HepG2 (cell line): ENCODE measurements around the gene AGBL3. TPM values are rescaled to one million over a fixed set of nuclear protein-coding genes. Genes with fewer than 3 reads are reported as not detected.

Experiments
- CENPBD1 ChIP-seq: sonication (generic); formaldehyde crosslinking; IDR thresholded peaks from 2 replicates; pipeline ENCODE4 v1.8.0; 2022; ENCODE audit warnings: missing genetic modification reagents, low read depth, mild to moderate bottlenecking, borderline replicate concordance
- CHD4 ChIP-seq: fragments of 200-600 bp; sonication (generic); IDR thresholded peaks from 2 replicates; pipeline ENCODE4 v1.7.0; 2017; ENCODE audit warnings: mild to moderate bottlenecking, low read length, borderline replicate concordance
- DPF2 ChIP-seq: sonication (generic); formaldehyde crosslinking; IDR thresholded peaks from 2 replicates; pipeline ENCODE4 v1.4.0; 2020; ENCODE audit warnings: mild to moderate bottlenecking, low read depth, missing genetic modification reagents, borderline replicate concordance
- GATA4 ChIP-seq: sonication (generic); IDR thresholded peaks from 2 replicates; pipeline ENCODE4 v1.6.1; 2016; ENCODE audit warnings: antibody characterized with exemption, low read depth, borderline replicate concordance
- KIAA2018 ChIP-seq: sonication (generic); formaldehyde crosslinking; IDR thresholded peaks from 2 replicates; pipeline ENCODE4 v1.5.0; 2020; ENCODE audit warnings: mild to moderate bottlenecking, missing genetic modification reagents, borderline replicate concordance
- MAF1 ChIP-seq: sonication (generic); formaldehyde crosslinking; IDR thresholded peaks from 2 replicates; pipeline ENCODE4 v1.5.0; 2020; ENCODE audit warnings: missing genetic modification reagents, borderline replicate concordance
- MBD4 ChIP-seq: IDR thresholded peaks from 2 replicates; pipeline ENCODE4 v1.6.1; 2012; ENCODE audit warnings: low read length, inconsistent platforms, borderline replicate concordance
- MTA1 ChIP-seq: sonication (generic); formaldehyde crosslinking; IDR thresholded peaks from 2 replicates; pipeline ENCODE4 v1.4.0; 2020; ENCODE audit warnings: missing genetic modification reagents, mild to moderate bottlenecking, borderline replicate concordance
- MTF2 ChIP-seq: sonication (generic); formaldehyde crosslinking; IDR thresholded peaks from 2 replicates; pipeline ENCODE4 v1.5.0; 2020; ENCODE audit warnings: missing genetic modification reagents, borderline replicate concordance
- NR2F2 ChIP-seq: IDR thresholded peaks from 2 replicates; pipeline ENCODE4 v1.6.1; 2012; ENCODE audit warnings: low read depth, inconsistent platforms, borderline replicate concordance
- SMAD3 ChIP-seq: sonication (generic); formaldehyde crosslinking; IDR thresholded peaks from 2 replicates; pipeline ENCODE4 v1.4.0; 2020; ENCODE audit warnings: missing genetic modification reagents
- TEF ChIP-seq: sonication (generic); formaldehyde crosslinking; IDR thresholded peaks from 2 replicates; pipeline ENCODE4 v1.5.0; 2020; ENCODE audit warnings: missing genetic modification reagents
- ZNF264 ChIP-seq: sonication (generic); formaldehyde crosslinking; IDR thresholded peaks from 2 replicates; pipeline ENCODE4 v1.4.0; 2020; ENCODE audit warnings: missing genetic modification reagents
- ZNF276 ChIP-seq: sonication (generic); formaldehyde crosslinking; IDR thresholded peaks from 2 replicates; pipeline ENCODE4 v1.4.0; 2020; ENCODE audit warnings: mild to moderate bottlenecking, low read depth, missing genetic modification reagents
- ZNF367 ChIP-seq: sonication (generic); formaldehyde crosslinking; IDR thresholded peaks from 2 replicates; pipeline ENCODE4 v1.4.0; 2020; ENCODE audit warnings: missing genetic modification reagents, borderline replicate concordance
- ZNF430 ChIP-seq: sonication (generic); formaldehyde crosslinking; IDR thresholded peaks from 2 replicates; pipeline ENCODE4 v1.9.0; 2021; ENCODE audit warnings: mild to moderate bottlenecking, missing genetic modification reagents
- ZNF552 ChIP-seq: sonication (generic); formaldehyde crosslinking; IDR thresholded peaks from 2 replicates; pipeline ENCODE4 v1.9.0; 2022; ENCODE audit warnings: missing genetic modification reagents, mild to moderate bottlenecking, borderline replicate concordance
- ZNF709 ChIP-seq: sonication (generic); formaldehyde crosslinking; IDR thresholded peaks from 2 replicates; pipeline ENCODE4 v1.5.0; 2020; ENCODE audit warnings: mild to moderate bottlenecking, missing genetic modification reagents
- ZSCAN20 ChIP-seq: sonication (generic); formaldehyde crosslinking; IDR thresholded peaks from 2 replicates; pipeline ENCODE4 v1.4.0; 2020; ENCODE audit warnings: missing genetic modification reagents, mild to moderate bottlenecking, borderline replicate concordance
- polyA plus RNA-seq, 8 experiments: library from polyadenylated mRNA; depleted of rRNA in 3 of 8; stranded (reverse) in 7 of 8; unstranded in 1 of 8; fragments of >200 nt; fragmentation: Illumina TruSeq in 4 of 8; extraction: Trizol in 4 of 8; gene quantifications; 2 replicates each; pipeline versions ENCODE4 v1.2.1 to v1.2.3, GENCODE V29; 2011 to 2016; ENCODE audit warnings: low read depth in 4 of 8, missing spikeins in 1 of 8, mixed read lengths in 1 of 8; ENCODE audit not compliant: insufficient read depth in 1 of 8
- total RNA-seq, 5 experiments: library from RNA; depleted of rRNA; stranded (reverse); fragments of >200 nt; fragmentation: Illumina TruSeq; extraction: Trizol; gene quantifications; 2 replicates each; pipeline ENCODE4 v1.2.3, GENCODE V29; 2016; ENCODE audit warnings: low read depth in 1 of 5

Gene AGBL3
- total and polyA plus RNA-seq, 2 of the 13 experiments (the other 11 are each of a cell fraction or from before 2014, with no cell fraction given): 2.2 to 7.2 TPM

GRCh38 chr7:135168489-135169140 lies 182.3 kb downstream of the AGBL3 start (continued):
- no peak for TF ChIP-seq KIAA2018 (CRISPR knock-in tag)
- TF ChIP-seq SMAD3: no peak
- no peak for TF ChIP-seq ZNF552 (CRISPR knock-in tag)
- TF ChIP-seq TEF (CRISPR knock-in tag): no peak
- no peak for TF ChIP-seq ZSCAN20 (CRISPR knock-in tag)
- TF ChIP-seq CENPBD1 (CRISPR knock-in tag): no peak
- no peak for TF ChIP-seq MBD4
- no peak for TF ChIP-seq ZNF276 (CRISPR knock-in tag)
- peak; percentile 25; the same call in 1 of the 2 replicates for TF ChIP-seq ZNF430
- no peak for TF ChIP-seq CHD4
- no peak for TF ChIP-seq GATA4
- no peak for TF ChIP-seq ZNF709 (CRISPR knock-in tag)
- TF ChIP-seq MTF2: no peak
- TF ChIP-seq MAF1: no peak
- no peak for TF ChIP-seq MTA1 (CRISPR knock-in tag)
- TF ChIP-seq ZNF264: 0 out of 2 replicates have a peak, but pooled peaks have one; percentile 9
- no peak for TF ChIP-seq DPF2 (CRISPR knock-in tag)
- TF ChIP-seq NR2F2: no peak
- TF ChIP-seq ZNF367 (CRISPR knock-in tag): no peak
